ENCODE results near the gene SHH. TPM values are rescaled to one million over a fixed set of nuclear protein-coding genes. Genes with fewer than 3 reads are reported as not detected.

Gene SHH
- total RNA-seq, 6 experiments from 2014 or later = not detected

DNA sequence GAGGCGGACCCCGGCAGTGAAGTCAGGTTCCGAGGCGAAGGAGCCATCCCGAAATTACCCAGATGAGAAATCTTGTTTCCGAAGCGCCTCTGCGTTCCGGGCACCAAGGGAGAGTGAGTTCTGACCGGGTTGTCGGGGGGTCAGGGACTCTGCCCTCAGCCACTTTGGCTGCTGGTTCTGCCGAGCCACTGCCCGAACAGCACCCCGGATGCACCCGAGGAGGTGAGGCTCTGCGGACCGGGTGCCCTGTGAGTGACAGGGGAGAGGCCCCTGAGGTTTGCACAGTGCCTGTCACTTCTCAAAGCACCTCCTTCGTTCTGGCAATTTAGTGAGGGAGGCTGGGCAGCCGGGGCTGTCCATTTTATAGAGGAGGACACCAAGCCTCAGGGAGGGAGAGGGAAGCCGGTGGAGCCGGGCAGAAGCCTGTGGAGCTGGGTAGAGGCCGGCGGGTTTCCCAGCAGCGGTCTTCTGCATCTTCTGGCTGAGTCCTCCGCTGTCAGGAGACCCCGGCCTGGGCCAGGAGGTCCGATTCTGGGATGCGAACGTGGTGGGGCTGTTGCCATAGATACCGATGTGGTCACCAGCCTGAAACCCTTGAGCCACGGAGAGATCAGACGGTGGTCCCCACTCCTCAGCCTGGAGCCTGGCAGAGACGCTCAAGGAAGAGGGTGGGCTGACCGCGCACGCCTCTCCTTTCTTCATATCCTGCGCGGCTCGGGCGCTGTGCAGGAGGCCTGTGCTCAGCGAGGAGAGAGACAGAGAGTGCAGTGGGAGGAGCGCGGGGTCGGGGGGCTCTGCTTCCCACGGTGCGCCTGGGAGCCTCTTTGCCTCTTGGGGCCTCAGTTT, 18.9 kb upstream of the SHH start:
- TF ChIP-seq, protein P1, sequence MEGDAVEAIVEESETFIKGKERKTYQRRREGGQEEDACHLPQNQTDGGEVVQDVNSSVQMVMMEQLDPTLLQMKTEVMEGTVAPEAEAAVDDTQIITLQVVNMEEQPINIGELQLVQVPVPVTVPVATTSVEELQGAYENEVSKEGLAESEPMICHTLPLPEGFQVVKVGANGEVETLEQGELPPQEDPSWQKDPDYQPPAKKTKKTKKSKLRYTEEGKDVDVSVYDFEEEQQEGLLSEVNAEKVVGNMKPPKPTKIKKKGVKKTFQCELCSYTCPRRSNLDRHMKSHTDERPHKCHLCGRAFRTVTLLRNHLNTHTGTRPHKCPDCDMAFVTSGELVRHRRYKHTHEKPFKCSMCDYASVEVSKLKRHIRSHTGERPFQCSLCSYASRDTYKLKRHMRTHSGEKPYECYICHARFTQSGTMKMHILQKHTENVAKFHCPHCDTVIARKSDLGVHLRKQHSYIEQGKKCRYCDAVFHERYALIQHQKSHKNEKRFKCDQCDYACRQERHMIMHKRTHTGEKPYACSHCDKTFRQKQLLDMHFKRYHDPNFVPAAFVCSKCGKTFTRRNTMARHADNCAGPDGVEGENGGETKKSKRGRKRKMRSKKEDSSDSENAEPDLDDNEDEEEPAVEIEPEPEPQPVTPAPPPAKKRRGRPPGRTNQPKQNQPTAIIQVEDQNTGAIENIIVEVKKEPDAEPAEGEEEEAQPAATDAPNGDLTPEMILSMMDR (IDR thresholded peaks at IDR 0.05) = no peak
- Mint-ChIP-seq H3K36me3 (ENCODE audit: low read depth) (no peaks in the 10 kb centered on the region), H3K27me3 (ENCODE audit: insufficient read depth) (peaks cover 14% of the 10 kb centered on the region), H3K27ac (no peak overlapping the region), H3K9me3 (peaks cover 5% of the 10 kb centered on the region; the same call in 1 of the 2 replicates), H3K4me3 (no peak overlapping the region), H3K4me1 (ENCODE audit: low read depth) (no peaks in the 10 kb centered on the region)
- no peak for DNase-seq

DNA sequence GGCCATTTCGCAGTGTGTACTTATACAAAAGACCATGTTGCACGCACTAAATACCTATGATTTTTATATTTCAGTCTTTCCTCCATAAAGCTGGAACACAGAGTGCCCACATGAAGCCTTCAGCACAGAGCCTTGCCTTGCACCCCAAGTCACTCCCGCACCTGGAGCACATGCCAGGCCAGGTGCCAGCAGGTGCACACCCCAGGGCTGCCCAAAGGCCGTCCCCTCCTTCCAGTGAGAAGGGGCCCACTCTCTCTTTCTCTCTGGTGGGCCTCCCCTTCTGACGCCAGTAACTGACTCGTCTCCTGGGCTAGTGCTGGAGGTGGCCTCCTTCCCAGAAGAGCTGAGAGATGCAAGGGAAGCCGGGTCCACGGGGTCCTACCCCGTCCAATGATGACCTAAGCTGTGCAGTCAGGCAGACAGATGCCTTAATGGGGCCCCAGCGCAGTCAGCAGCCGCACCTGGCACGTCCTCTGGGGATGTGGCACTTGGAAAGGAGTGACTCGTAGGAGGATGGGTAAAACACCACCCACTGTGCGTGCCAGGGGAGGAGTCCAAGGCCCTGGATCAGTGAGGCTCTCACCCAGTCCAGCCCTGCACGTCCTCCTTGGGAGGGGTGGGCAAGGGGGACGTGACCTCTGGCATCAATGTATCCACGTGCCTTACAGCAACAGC, 17.7 kb upstream of the SHH start:
- TF ChIP-seq, protein P1 (IDR thresholded peaks at IDR 0.05) = no peak
- no peaks in the 10 kb centered on the region for H3K36me3 Mint-ChIP-seq (ENCODE audit: low read depth)
- DNase-seq = no peak
- H3K9me3 Mint-ChIP-seq = peaks cover 5% of the 10 kb centered on the region; the same call in 1 of the 2 replicates
- peaks cover 20% of the 10 kb centered on the region for H3K27me3 Mint-ChIP-seq (ENCODE audit: insufficient read depth)
- no peak overlapping the region for H3K27ac Mint-ChIP-seq
- no peak overlapping the region for H3K4me3 Mint-ChIP-seq
- no peaks in the 10 kb centered on the region for H3K4me1 Mint-ChIP-seq (ENCODE audit: low read depth)

DNA sequence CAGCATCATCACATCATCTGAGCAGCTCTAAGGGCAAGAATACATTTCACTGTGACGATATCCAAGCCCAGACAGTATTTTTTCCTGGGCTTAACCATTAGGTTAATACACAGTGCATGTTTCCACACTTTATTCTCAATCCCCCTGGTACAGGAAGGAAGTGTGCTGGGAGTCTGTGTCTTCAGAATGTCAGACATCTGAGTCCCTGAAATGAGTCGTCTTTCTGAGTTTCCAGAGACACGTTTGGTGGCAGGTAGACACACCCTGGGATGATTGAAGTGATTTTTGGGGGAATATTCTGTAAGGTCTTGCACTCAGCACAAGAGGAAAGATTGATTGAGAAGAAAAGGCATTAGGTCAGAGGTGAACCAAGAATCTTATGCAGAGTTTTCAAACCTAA, 13.1 kb upstream of the SHH start:
- no peaks in the 10 kb centered on the region for H3K36me3 Mint-ChIP-seq (ENCODE audit: low read depth)
- H3K9me3 Mint-ChIP-seq = no peaks in the 10 kb centered on the region; the same call in 1 of the 2 replicates
- no peak overlapping the region for H3K4me3 Mint-ChIP-seq
- peaks cover 35% of the 10 kb centered on the region for H3K27me3 Mint-ChIP-seq (ENCODE audit: insufficient read depth)
- no peak overlapping the region for H3K27ac Mint-ChIP-seq
- H3K4me1 Mint-ChIP-seq (ENCODE audit: low read depth) = no peaks in the 10 kb centered on the region; the same call in 1 of the 2 replicates
- DNase-seq = no peak
- TF ChIP-seq, protein P1 (IDR thresholded peaks at IDR 0.05) = no peak

DNA sequence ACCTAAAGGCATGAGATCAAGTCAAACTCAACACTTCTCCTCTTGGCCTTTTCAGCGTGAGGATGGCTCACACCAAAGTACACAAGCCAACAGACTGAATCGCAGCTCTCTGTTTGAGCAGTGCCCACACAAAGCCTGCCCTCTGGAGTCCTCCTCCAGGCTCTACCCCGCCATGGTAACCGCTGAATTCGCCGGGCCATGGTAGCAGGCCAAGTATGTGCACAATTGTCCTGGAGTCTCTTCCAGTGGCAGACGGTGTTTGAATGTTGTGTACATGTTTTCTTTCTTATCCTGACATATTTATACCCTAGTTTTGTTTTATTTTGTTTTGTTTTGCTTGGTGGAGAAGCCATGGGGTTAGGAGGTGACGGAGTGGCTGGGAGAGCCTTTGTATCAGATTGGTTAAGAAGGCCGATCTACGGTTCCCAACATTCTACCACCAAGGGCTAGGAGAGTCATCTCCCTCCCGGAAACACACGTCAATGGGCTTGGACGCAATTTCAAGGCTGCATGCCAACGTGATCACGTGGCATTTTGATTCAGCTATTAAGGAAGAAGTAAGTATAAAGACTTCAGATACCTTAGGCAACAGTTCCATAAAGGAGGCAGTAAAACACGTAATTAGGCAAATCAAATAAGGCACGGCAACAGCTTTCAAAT, 12.1 kb upstream of the SHH start:
- Mint-ChIP-seq H3K27me3 (ENCODE audit: insufficient read depth) (peaks cover 35% of the 10 kb centered on the region), H3K4me3 (no peak overlapping the region), H3K27ac (no peak overlapping the region), H3K9me3 (no peaks in the 10 kb centered on the region; the same call in 1 of the 2 replicates), H3K36me3 (ENCODE audit: low read depth) (no peaks in the 10 kb centered on the region), H3K4me1 (ENCODE audit: low read depth) (no peaks in the 10 kb centered on the region; the same call in 1 of the 2 replicates)
- no peak for DNase-seq
- TF ChIP-seq, protein P1 (IDR thresholded peaks at IDR 0.05) = no peak

DNA sequence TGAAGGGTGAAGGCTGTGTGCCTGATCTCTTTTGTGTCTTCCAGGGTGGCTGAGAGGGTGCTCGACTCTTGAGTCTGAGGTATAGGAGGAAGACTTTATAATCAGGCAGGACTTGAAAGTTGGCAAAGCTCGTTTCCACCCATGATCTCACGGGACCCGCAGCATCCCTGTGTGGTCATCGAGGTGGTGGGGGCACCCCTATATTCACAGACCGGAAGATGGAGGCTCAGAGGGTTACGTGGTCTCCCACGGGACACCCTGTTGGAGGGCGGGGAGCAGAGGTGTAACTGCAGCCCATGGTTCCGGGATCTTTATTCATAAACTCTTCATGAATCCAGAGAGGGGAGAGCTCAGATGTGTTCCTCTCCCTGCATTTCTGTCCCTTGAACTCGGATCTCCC, 9.6 kb upstream of the SHH start:
- Mint-ChIP-seq H3K27ac (no peak overlapping the region), H3K9me3 (no peaks in the 10 kb centered on the region), H3K4me3 (no peak overlapping the region), H3K27me3 (ENCODE audit: insufficient read depth) (peaks cover 27% of the 10 kb centered on the region), H3K4me1 (ENCODE audit: low read depth) (no peaks in the 10 kb centered on the region; the same call in 1 of the 2 replicates), H3K36me3 (ENCODE audit: low read depth) (no peaks in the 10 kb centered on the region)
- TF ChIP-seq, protein P1 (IDR thresholded peaks at IDR 0.05) = no peak
- no peak for DNase-seq

Measured in HFFc6 (cell line).